ENCODE measurements around the gene OR2V1.

DNA sequence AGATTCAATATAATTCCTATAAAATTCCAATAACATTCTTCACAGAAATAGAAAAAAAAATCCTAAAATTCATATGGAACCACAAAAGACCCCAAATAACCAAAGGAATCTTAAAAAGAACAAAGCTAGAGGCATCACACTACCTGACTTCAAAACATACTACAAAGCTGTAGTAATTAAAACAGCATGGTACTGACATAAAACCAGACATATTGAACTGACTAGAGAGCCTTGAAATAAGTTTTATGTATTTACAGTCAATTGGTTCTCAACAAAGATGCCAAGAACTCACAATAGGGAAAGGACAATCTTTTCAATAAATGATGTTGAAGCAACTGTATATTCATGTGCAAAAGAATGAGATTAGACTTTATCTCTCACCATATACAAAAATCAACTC, 54.0 kb downstream of the OR2V1 start:
- no peak for TF ChIP-seq POLR2A (IDR thresholded peaks at IDR 0.05)
- TF ChIP-seq, protein P1, sequence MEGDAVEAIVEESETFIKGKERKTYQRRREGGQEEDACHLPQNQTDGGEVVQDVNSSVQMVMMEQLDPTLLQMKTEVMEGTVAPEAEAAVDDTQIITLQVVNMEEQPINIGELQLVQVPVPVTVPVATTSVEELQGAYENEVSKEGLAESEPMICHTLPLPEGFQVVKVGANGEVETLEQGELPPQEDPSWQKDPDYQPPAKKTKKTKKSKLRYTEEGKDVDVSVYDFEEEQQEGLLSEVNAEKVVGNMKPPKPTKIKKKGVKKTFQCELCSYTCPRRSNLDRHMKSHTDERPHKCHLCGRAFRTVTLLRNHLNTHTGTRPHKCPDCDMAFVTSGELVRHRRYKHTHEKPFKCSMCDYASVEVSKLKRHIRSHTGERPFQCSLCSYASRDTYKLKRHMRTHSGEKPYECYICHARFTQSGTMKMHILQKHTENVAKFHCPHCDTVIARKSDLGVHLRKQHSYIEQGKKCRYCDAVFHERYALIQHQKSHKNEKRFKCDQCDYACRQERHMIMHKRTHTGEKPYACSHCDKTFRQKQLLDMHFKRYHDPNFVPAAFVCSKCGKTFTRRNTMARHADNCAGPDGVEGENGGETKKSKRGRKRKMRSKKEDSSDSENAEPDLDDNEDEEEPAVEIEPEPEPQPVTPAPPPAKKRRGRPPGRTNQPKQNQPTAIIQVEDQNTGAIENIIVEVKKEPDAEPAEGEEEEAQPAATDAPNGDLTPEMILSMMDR (IDR thresholded peaks at IDR 0.05) = no peak

Data from suprapubic skin (tissue), 3 donors.